ENCODE measurements around the gene ACADSB.

GRCh38 chr10:123009105-123009820, 457 bp downstream of the ACADSB start:
- TF ChIP-seq CTCF (IDR thresholded peaks at IDR 0.05) (no peak), EZH2 (IDR thresholded peaks at IDR 0.05) (no peak)

Measured in neural progenitor cell (in vitro differentiated cells).